ENCODE results near the gene EAF1.
"Not testable (repeated sequence)": the region's sequence is repeated elsewhere in the genome, so short reads cannot be mapped to it uniquely, and the experiment has no call there.

EAF1 gene

DNA sequence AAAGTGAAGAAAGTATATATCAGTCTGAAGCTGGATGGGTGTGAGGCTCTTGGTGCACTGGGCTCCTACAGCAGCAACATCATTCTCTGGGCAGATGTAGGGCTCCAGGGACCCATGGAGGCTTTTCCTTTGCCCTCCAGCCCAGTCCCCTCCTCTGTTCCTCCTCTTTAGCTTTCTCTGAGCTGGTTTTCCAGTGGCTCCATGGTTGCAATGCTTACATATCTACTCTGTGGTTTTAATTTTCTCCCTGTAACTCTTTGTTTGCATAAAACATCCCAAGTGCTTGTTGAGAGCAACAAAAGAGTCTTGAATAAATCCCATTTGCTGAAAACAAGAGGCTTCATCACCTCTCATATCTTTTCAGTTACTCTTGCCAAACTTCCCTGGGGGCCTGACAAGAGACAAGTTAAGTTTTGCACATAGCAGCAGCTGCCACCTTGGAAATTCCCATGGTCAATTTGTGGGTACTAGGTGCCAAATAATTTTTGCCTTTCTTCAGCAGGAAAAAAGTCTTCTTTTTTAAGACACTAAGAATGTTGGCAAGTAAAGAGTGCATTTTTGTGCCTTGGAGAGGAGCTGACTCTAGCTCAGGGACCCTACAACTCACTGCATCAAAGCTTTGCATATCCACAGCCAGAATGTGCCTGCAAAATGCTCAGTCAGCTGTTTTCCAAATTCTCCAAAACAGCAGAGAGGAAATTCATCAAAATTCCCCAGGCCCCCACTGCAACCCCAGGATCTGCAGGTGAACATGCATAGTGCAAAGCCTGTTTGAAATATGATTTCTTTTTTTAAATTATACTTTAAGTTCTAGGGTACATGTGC lies 52.2 kb downstream of the EAF1 start:
- TF ChIP-seq ELF4 (IDR thresholded peaks at IDR 0.05) = no peak
- no peak for TF ChIP-seq FOXM1 (IDR thresholded peaks at IDR 0.05; ENCODE audit: borderline replicate concordance)
- no peak for TF ChIP-seq SUZ12 (IDR thresholded peaks at IDR 0.05)
- TF ChIP-seq BHLHE40 (IDR thresholded peaks at IDR 0.05; ENCODE audit: borderline replicate concordance) = no peak
- no peak for TF ChIP-seq HDGF (IDR thresholded peaks at IDR 0.05; ENCODE audit: borderline replicate concordance)
- no peak for TF ChIP-seq NFRKB (IDR thresholded peaks at IDR 0.05)
- no peak for TF ChIP-seq L3MBTL2 (conservative IDR thresholded peaks at IDR 0.05)
- ChIA-PET POLR2A (no interaction called here), CTCF (no interaction called here)
- DNase-seq (ENCODE audit: extremely low spot score) = no peak

DNA sequence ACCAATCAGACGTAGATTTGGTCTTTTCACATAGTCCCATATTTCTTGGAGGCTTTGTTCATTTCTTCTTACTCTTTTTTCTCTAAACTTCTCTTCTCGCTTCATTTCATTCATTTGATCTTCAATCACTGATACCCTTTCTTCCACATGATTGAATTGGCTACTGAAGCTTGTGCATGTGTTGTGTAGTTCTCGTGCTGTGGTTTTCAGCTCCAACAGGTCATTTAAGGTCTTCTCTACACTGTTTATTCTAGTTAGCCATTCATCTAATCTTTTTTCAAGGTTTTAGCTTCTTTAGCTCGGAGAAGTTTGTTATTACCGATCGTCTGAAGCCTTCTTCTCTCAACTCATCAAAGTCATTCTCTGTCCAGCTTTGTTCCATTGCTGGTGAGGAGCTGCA lies 57.2 kb downstream of the EAF1 start:
- POLR2A ChIA-PET; DNase-seq (ENCODE audit: extremely low spot score); CTCF ChIA-PET: not testable (repeated sequence)

DNA sequence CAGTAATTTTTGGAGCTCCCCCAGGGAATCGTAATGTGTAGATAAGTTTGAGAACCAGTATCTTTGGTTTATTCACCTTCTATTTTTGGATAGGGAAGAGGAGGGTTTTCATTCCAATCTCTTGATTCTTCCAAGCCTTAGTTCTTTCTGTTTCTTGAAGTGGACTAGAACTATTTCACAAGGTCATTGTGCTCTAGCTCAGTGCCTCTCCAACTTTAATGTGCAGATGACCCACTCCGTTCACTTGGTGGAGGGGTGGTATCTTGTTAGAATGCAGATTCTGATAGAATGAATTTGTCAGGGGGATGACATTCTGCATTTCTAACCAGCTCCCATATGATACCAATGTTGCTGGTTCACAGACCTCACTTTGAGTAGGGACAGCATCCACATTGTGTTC lies 58.6 kb downstream of the EAF1 start:
- ChIA-PET POLR2A (no interaction called here), CTCF (interaction anchor here (0.5 kb wide), 1 partner anchor 21 kb away, joined by 3 read pairs; no protein-coding TSS in a partner anchor)
- DNase-seq (ENCODE audit: extremely low spot score) = no peak
- TF ChIP-seq BHLHE40 (IDR thresholded peaks at IDR 0.05; ENCODE audit: borderline replicate concordance) (no peak), FOXA1 (IDR thresholded peaks at IDR 0.05) (no peak), NFRKB (IDR thresholded peaks at IDR 0.05) (no peak), HDGF (IDR thresholded peaks at IDR 0.05; ENCODE audit: borderline replicate concordance) (no peak), FOXM1 (IDR thresholded peaks at IDR 0.05; ENCODE audit: borderline replicate concordance) (no peak), SP1 (IDR thresholded peaks at IDR 0.05) (no peak), LEF1 (IDR thresholded peaks at IDR 0.05; ENCODE audit: borderline replicate concordance) (no peak), L3MBTL2 (conservative IDR thresholded peaks at IDR 0.05) (no peak), ZNF384 (IDR thresholded peaks at IDR 0.05) (no peak), FOXK2 (IDR thresholded peaks at IDR 0.05) (no peak), ELF4 (IDR thresholded peaks at IDR 0.05) (no peak), SUZ12 (IDR thresholded peaks at IDR 0.05) (no peak), CTBP1 (IDR thresholded peaks at IDR 0.05; ENCODE audit: borderline replicate concordance) (no peak), TARDBP (IDR thresholded peaks at IDR 0.05) (no peak), ARNT (IDR thresholded peaks at IDR 0.05) (no peak)
- TF ChIP-seq, protein P1, sequence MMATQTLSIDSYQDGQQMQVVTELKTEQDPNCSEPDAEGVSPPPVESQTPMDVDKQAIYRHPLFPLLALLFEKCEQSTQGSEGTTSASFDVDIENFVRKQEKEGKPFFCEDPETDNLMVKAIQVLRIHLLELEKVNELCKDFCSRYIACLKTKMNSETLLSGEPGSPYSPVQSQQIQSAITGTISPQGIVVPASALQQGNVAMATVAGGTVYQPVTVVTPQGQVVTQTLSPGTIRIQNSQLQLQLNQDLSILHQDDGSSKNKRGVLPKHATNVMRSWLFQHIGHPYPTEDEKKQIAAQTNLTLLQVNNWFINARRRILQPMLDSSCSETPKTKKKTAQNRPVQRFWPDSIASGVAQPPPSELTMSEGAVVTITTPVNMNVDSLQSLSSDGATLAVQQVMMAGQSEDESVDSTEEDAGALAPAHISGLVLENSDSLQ (IDR thresholded peaks at IDR 0.05) = no peak

DNA sequence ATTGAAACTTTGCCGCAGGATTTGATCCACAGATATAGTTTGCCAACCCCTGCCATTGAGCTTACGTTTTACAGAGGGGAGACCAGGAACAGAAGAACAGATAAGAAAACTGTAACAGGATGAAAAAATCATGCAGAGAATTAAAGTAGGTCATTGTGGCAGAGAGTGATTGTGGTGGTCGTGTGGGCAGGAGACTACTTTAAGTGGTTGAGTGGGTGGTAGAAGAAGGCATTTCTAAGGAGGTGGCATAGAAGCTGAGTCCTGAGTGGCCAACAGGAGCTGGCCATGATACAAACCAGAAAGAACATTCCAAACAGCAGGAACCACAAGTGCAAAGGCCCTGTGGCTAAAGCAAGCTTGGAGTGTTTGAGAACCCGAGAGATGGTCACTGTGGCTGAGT lies 59.6 kb downstream of the EAF1 start:
- no peak for DNase-seq (ENCODE audit: extremely low spot score)
- CTCF ChIA-PET = no interaction called here
- POLR2A ChIA-PET = no interaction called here
- TF ChIP-seq SUZ12 (IDR thresholded peaks at IDR 0.05) (no peak), NFRKB (IDR thresholded peaks at IDR 0.05) (no peak), ARNT (IDR thresholded peaks at IDR 0.05) (no peak), L3MBTL2 (conservative IDR thresholded peaks at IDR 0.05) (no peak), FOXK2 (IDR thresholded peaks at IDR 0.05) (no peak), BHLHE40 (IDR thresholded peaks at IDR 0.05; ENCODE audit: borderline replicate concordance) (no peak), TARDBP (IDR thresholded peaks at IDR 0.05) (no peak), ELF4 (IDR thresholded peaks at IDR 0.05) (no peak), FOXM1 (IDR thresholded peaks at IDR 0.05; ENCODE audit: borderline replicate concordance) (no peak)
- TF ChIP-seq, protein P1 (IDR thresholded peaks at IDR 0.05) = no peak

- CTCF ChIA-PET = no interaction called here
- POLR2A ChIA-PET = no interaction called here
- TF ChIP-seq ARNT (IDR thresholded peaks at IDR 0.05) (no peak), HDGF (IDR thresholded peaks at IDR 0.05; ENCODE audit: borderline replicate concordance) (no peak), CTBP1 (IDR thresholded peaks at IDR 0.05; ENCODE audit: borderline replicate concordance) (no peak), ZNF384 (IDR thresholded peaks at IDR 0.05) (no peak), FOXM1 (IDR thresholded peaks at IDR 0.05; ENCODE audit: borderline replicate concordance) (no peak), SP1 (IDR thresholded peaks at IDR 0.05) (no peak), SUZ12 (IDR thresholded peaks at IDR 0.05) (no peak)
- DNase-seq (ENCODE audit: extremely low spot score) = no peak
Measured at GRCh38 chr3:15488002-15488401, 60.6 kb downstream of the EAF1 start.

DNA sequence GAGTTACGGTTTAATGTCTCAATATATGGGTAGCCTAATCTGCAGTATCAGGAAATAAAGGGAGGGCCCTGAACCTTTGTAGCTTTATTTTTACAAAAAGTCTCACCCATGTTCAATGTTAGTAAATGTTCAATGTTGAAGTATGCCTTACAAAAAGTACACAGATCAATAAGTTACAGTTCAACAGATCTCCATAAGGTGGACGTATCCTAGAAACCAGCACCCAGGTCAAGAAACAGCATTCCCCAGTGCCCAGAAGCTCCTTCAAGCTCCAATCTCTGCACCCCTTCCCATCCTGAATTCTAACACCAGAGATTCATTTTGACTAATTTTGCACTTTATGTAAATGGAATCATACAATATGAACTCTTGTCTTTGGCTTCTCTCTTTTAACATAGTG lies 62.8 kb downstream of the EAF1 start:
- no peak for TF ChIP-seq FOXM1 (IDR thresholded peaks at IDR 0.05; ENCODE audit: borderline replicate concordance)
- CTCF ChIA-PET = no interaction called here
- DNase-seq (ENCODE audit: extremely low spot score) = no peak
- POLR2A ChIA-PET = no interaction called here

DNA sequence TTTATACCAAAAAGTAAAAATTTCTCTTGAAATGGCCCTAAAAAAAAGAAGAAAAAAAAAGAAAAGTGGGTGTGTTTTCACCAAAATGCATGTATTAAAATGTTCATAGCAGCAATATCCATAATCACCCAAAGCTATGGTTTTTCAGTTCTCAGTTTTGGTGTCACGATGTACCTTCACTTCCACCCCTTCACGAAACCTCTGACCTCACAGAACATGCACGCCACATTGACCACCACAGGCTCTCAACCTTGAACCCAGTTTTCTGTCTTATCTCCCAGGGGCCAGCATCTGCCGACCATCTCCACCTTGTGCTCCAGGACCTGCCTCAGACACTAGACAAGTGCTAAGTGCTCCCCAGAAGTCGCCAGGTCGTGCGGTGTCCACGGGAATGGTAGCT lies 63.7 kb downstream of the EAF1 start:
- CTCF ChIA-PET = no interaction called here

More for the DNA sequence above, 63.7 kb downstream of the EAF1 start:
- TF ChIP-seq CTBP1 (IDR thresholded peaks at IDR 0.05; ENCODE audit: borderline replicate concordance) = no peak
- TF ChIP-seq FOXA1 (IDR thresholded peaks at IDR 0.05) = no peak
- TF ChIP-seq FOXM1 (IDR thresholded peaks at IDR 0.05; ENCODE audit: borderline replicate concordance) = no peak
- no peak for TF ChIP-seq FOXK2 (IDR thresholded peaks at IDR 0.05)
- TF ChIP-seq L3MBTL2 (conservative IDR thresholded peaks at IDR 0.05) = no peak
- no peak for TF ChIP-seq ZNF384 (IDR thresholded peaks at IDR 0.05)
- POLR2A ChIA-PET = no interaction called here
- no peak for DNase-seq (ENCODE audit: extremely low spot score)

Measured in HEK293T (cell line).